HG03521 (cell line): ENCODE data around the gene FOXL3.

ENCODE experiments used
- ATAC-seq: cut with Tn5 transposase; IDR thresholded peaks from one replicate; pipeline ENCODE4 v1.9.1; 2021; ENCODE audit warnings: mild to moderate bottlenecking, moderate library complexity; ENCODE audit not compliant: unreplicated experiment

FOXL3 gene

DNA sequence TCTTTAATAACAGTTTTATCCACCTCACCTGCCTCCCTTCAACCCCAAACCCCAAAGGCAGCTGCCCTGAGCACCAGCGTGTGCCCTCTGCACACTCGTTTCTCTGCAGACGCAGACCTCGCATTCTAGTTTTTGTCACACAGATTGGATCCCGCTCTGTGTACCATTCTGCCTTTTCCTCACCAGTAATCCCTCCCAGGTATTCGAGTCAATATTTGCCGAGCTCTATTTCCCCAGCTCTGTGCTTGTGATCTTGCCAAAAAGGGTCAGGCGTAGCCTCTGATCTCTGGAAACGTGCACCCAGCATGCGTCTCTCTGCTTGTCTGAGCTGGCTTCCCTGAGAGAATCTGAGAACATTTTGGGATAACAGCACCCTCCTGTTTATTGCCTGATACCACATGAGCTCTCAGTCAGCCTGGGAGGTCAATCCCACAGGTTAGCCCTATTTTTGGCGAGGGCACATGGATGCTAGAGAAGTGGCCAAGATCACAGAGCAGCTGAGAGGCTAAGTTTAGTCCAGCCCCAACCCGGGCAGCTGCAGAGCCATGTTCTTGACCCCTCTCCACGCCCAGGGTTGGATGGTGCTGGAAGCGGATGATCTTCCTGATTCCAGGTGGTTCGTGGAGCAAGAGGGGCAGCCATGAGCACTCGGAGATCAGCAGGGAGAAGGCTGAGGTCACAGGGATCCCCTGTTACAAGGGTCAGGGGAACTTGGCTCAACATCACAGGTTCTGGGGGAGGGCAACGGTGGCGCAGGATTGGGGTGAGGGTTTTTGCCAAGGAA is 29.1 kb downstream of the FOXL3 start:
- ATAC-seq: no peak

GRCh38 chr7:320297-320696 is 30.3 kb downstream of the FOXL3 start:
- ATAC-seq: no peak

GRCh38 chr7:322111-322671 is 32.2 kb downstream of the FOXL3 start:
- ATAC-seq: no peak

DNA sequence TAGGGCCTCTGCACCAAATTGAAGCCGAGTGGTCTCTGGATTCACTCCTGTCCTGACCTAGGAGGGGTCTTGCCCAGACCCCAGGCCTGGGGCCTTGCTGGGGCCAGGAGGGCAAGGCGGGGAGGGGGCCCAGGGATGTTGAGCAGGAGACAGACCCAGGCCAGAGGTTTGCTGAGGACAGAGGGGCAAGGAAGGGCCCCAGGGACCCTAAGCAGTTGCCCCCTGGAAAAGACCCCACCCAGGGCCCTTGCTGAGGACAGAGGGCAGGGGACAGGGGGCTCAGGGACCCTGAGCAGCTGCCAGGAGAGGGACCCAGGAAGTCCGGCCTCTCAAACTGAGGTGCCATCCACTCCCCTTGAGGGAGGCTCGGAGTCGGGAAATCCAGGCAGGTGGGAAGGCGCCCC is 32.7 kb downstream of the FOXL3 start:
- no peak for ATAC-seq

- no peak for ATAC-seq
Measured at GRCh38 chr7:323410-323809, 33.4 kb downstream of the FOXL3 start.

DNA sequence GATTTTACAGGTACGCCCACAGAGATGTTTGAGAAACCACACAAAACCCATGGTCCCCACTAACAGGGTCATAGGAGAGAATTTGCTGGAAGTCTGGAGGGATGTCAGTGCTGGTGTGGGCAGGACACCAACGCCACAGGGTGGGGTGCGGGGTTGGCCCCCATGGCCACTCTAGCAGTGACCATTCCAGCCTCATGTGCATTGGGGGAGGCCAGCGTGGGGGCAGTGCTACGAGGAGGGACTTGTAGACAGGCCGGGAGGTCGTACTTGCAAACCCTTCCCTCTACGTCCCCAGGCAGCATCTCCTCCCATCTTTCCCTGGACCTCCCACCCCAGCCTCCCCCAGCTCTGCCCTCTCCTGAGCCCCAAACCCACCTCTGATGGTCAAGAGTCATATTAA is 34.0 kb downstream of the FOXL3 start:
- ATAC-seq: no peak

GRCh38 chr7:325051-325798 is 35.3 kb downstream of the FOXL3 start:
- no peak for ATAC-seq

GRCh38 chr7:325811-326210 is 35.8 kb downstream of the FOXL3 start:
- no peak for ATAC-seq

DNA sequence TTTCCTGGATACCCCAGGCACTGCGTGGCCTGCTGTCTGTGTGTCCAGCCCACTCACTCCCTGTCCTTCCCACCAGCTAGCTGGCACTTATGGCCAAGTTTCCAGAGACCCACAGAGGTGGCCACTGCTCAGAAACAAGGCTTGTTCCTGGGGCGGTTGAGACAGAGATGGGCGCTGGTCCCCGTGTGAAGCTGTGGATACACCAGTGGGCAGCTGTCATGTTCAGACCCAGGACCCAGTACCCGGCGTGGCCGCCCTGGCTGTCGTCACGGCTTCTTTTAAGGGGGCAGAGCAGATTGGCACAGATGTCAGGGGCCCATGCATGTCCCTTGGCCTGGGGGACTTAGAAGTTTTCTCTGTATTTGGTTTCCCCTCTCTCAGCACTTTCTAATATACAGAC is 36.3 kb downstream of the FOXL3 start:
- no peak for ATAC-seq

DNA sequence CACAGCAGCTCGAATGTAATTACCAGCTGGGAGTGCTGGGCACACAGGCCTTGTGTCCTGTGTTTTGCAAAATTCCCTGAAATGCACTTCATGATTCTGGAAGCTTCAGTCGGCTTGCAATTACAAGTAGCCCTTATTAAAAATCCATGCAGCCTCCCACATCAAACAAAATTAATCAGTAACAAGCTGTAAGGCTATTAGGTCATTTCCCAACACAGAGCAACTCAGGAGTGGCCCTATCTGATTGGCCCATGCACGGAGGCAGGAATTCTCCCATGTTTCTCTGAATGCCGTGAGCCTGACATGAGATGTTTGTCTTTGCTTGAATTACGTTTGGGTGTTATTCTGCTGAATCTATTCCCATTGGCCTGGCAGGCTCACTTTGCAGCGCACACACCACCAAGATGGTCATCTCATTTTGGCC is 36.9 kb downstream of the FOXL3 start:
- no peak for ATAC-seq

- ATAC-seq: no peak
Measured at GRCh38 chr7:327233-327931, 37.4 kb downstream of the FOXL3 start.

GRCh38 chr7:327991-328702 is 38.2 kb downstream of the FOXL3 start:
- ATAC-seq: no peak

DNA sequence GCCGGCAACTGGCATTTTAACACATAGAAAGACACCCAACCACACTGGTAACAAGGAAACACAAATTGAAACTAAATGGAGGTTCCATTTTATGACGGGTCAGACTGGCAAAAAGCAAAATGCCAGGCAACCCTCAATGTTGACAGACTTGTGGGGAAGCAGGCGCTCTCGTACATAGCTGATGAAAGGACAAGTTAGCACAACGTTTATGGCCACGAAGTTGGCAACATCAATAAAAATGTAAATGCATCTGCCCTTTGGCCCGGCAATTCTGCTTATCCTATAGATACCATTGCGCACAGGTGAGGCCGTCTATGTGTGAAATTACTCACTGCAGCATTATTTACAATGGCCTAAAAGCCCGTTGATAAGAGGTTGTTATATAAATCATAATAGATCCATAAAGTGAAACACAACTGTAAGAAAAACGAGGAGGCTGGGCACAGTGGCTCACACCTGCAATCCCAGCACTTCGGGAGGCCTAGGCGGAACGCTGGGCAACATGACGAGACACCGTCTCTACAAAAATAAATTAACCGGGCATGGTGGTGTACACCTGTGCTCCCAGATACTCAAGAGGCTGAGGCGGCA is 39.8 kb downstream of the FOXL3 start:
- ATAC-seq: no peak

DNA sequence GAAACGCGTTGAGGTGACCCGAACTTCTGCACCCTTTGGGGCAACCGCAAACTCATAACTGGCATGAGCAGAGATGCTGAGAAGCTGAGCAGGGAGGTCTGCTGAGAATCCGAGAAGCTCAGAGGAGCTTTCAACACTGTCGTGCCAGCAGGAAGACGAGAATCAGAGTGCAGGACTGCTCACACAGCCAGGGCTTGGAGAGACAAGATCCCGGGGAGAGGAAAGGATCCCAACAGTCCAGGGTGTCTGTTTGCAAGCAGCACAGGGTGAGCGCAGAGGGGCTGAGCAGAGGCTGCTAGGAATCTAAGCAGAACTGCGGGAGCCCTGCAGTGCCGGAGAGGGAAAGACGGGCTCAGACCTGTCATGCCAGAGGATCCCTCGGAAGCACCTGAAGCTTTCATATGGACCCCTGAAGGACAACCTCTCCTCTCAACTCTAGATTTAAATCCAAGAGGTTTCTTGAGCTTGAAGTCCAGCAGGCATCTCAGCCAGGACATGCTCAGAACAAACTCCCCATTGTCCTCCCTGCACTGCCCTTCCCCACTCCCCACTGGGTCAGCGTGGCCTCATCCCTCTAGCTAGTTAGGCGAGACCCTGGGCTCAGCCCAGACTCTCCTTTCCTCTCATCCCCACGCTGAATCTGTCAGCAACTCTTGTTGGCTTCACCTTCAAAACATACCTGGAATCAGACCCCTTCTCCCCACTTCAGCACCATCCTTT is 40.7 kb downstream of the FOXL3 start:
- no peak for ATAC-seq

DNA sequence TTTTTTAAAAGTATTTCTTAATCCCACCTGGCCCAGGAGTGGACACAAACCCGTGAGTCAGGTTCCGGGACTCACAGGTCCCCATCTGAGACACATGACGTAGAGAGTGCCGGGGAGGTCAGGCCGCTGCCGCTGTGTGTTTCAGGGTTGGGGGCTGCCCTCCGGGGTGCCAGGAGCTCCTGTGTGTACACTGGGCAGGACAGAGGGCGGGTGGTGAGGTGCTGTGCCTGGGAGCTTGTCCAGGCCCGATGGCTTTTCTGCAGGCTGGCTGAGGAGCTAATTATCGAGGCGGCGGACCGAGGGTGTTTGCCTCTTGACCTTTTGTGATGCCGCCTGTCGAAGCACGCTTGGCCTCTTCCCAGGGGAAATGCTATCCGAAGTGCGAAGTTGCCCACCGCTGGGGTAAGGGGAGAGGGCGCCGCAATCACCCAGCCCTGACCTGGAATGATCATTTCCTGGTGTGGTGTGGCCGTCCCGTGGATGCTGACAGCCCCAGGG is 42.1 kb downstream of the FOXL3 start:
- ATAC-seq: no peak

DNA sequence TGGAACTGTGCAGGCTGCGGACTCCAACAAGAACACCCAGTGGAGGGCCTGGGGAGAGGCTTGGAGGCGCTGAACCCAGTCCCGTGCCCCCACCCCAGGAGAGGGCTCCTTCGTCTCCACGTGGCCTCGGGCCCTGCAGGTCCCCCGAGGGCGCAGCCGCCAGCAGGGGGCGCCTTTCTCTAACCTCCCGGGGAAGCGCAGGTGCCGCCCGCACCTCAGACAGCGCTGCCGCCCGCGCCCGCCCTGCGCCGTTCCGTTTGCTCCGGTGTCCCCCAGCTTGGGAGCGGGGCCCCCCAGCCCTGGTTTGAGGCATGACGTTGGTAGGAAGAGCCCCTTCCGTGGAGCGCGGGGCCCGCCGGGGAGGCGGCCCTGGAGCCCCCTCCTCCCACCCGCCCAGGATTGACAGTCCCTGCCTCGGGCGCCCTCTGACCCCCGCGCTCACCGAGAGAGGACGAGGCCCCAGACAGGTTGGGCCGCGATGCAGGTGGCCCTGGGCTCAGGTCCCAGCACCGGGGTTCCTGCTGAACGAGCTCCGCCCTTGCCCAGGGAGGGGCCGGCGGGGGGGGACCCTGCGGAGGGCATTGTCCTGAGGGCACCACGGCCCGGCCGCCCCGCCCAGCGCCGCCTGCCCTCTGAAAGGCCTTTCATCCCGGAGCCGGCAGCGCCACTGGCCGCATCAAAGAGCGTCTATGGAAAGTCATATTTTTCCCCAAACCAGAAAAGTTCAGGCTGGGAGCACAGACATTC is 42.8 kb downstream of the FOXL3 start:
- no peak for ATAC-seq

GRCh38 chr7:333393-333764 is 43.4 kb downstream of the FOXL3 start:
- no peak for ATAC-seq

DNA sequence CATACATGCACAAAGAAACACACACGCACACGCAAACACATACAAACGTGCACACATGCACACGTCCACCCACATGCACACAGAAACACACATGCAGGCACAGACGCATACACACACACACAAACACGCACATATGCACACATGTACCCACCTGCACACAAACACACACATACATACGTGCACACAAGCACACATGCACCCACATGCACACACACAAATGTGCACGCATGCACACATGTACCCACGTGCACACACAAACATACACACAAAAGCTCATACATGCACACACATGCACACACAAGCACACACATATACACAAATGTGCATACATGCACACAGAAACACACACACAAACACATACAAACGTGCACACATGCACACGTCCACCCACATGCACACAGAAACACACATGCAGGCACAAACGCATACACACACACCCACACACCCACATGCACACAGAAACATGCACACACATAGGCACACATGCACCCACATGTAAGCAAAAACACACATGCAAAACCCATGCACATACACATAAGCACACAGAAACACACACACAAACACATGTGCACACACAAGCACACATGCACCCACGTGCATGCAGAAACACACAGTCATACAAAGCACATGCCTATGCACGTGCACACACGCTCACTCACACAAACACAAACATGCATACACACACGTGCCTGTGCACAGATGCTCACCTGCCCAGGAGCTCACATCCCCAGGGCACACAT is 44.8 kb downstream of the FOXL3 start:
- no peak for ATAC-seq
